ENCODE results near the gene IGFL3. TPM values are rescaled to one million over a fixed set of nuclear protein-coding genes. Genes with fewer than 3 reads are reported as not detected.
"Not testable (repeated sequence)": the region's sequence is repeated elsewhere in the genome, so short reads cannot be mapped to it uniquely, and the experiment has no call there.

IGFL3 gene
- total RNA-seq, 1 experiment from 2014 or later: not detected

- no peak for DNase-seq (ENCODE audit: low read depth)
Observed at GRCh38 chr19:46132508-46133100, 8.1 kb upstream of the IGFL3 start.

DNA sequence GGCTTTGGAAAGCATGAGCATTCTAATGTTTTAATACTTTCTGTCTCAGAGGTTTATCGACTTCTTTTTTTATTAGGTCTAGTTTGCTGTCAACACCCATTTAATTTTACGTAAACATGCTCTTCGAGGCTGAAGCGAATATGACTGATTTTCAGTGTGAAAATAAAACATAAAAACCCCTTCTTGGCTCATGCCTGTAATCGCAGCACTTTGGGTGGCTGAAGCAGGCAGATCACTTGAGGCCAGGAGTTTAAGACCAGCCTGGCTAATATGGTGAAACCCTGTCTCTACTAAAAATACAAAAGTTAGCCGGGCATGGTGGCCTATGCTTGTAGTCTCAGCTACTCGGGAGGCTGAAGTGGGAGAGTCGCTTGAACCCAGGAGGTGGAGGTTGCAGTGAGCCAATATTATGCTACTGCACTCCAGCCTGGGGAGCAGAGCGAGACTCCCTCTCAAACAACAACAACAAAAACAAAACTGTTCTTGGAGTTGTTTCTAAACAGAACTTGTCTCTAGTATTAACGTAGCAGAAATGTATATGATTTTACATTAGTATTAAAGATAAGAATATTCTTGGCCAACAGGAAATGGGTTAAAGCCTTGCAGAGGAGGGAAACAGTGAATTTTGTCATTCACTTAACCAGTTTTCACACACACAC is 7.1 kb upstream of the IGFL3 start:
- in situ Hi-C loops (cut with HindIII; ENCODE audit: low pct_unique_long_range_greater_than_20kb, low sequenced_read_pairs): no loop called here
- DNase-seq (ENCODE audit: low read depth): no peak

More at GRCh38 chr19:46132508-46133100, 8.1 kb upstream of the IGFL3 start:
- in situ Hi-C loops (cut with HindIII; ENCODE audit: low pct_unique_long_range_greater_than_20kb, low sequenced_read_pairs): no loop called here

DNA sequence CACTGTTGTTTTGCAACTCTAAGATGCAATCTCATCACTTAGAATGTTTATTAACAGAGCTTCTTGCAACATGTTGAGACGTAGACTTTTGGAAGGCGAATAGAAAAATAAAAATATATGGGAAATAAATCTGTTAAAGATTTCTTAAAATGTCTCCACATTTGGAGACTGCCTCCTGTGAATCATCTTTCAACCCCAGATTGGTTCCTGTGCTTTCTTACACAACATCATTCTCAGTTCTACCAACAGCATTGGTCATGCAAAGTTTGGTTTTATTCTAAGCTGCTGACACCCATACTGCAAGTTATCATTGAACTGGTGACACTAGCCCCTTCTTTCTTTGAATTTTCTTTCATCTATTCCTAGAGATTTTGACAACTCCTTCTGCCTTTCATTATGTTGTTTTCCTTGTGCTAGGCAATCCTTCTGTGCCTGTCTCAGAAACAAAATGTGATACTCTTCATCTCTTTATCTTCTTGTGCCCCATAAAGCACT is 1.6 kb upstream of the IGFL3 start:
- in situ Hi-C loops (cut with HindIII; ENCODE audit: low pct_unique_long_range_greater_than_20kb, low sequenced_read_pairs): no loop called here
- DNase-seq (ENCODE audit: low read depth): no peak

- no peak for DNase-seq (ENCODE audit: low read depth)
- in situ Hi-C loops (cut with HindIII; ENCODE audit: low pct_unique_long_range_greater_than_20kb, low sequenced_read_pairs): no loop called here
Observed at GRCh38 chr19:46125447-46125846, 959 bp upstream of the IGFL3 start.

DNA sequence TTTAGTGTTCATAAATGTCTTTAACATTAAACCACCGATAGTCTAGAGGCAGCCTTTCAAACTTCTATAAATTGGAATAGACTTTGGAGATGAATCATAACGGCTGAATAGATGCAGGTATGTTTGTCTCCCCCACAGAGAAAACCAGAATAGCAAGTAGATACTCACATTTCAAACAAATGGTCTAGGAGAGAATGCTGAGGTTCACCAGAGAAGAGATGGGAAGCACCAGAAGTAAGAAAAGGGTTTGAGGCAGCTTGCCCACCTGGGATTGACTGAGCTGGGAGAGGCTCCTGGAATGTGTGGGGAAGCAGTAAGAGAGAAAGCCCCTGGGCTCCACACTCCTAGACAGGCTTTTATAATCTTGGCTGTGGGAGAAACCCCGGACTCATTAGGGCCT is 6.4 kb downstream of the IGFL3 start:
- no peak for DNase-seq (ENCODE audit: low read depth)

DNA sequence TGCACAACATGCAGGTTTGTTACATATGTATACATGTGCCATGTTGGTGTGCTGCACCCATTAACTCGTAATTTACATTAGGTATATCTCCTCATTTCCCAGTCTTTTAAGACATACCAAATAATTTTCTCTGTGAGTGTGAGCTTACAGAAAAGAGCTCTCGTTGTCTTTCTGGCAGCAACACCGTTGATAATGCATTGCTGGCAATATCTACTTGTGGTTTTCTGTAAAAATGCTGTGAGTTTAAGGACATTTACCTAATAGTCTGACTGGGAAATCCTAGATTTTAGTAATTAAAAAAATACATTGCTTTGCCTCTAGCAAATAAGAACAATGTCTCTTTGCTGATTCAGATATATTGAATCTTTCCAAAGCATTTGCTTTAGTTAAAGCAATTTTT is 8.4 kb downstream of the IGFL3 start:
- in situ Hi-C loops (cut with HindIII; ENCODE audit: low pct_unique_long_range_greater_than_20kb, low sequenced_read_pairs): no loop called here
- no peak for DNase-seq (ENCODE audit: low read depth)

More for the DNA sequence above, 6.4 kb downstream of the IGFL3 start:
- in situ Hi-C loops (cut with HindIII; ENCODE audit: low pct_unique_long_range_greater_than_20kb, low sequenced_read_pairs): no loop called here

DNA sequence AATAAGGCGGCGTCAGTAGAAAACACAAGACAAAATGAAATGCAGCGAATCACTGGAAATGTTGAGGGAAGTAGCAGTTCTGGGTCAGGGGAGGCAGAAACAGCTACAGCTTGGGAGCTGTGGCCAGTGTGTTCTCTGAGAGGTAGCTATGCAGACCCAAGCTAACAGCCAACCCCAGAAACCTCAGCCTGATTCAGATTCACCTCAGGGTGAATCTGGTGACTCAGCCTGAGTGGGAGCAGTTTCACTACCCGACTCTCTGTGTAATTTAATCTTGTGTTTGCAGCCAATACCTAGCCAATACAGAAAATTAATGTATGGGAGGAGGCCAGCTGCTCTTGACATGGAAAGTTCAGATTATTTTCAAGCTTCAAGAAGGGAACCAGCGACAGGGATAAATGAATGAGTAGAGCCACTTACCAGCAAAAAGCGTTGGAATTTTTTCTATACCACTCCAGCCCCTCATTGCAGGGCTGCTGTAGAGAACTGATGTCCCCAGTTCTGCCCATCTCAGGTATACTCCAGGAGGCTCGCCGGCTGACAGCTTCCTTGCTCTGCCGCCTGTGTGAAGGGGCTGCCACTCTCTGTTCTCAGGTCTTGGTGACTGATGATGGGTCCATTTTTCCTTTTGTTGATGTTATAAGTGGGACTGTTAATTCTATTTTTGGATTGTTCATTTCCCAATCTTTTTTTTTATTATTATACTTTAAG is 8.9 kb downstream of the IGFL3 start:
- peak; percentile 37 for DNase-seq (ENCODE audit: low read depth)
- in situ Hi-C loops (cut with HindIII; ENCODE audit: low pct_unique_long_range_greater_than_20kb, low sequenced_read_pairs): no loop called here

DNA sequence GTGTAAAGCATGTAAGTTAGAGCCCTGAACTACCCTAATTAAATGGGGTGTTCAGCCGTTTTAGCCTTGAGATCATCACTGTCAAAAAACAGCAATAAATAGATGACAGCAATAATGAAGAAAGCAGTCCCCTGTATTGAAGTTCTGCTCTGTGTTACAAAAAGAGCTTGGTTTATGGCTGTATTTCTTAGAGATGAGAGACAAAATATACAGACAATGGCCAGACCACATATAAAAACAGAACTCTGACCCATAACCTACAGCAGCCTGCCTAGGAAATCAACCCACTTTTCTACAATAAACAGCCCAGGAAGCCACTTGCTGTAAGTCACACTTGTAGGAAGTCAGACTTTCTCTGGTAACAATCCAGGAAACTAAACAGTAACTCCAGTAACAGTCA is 10.8 kb downstream of the IGFL3 start:
- DNase-seq (ENCODE audit: low read depth): no peak
- in situ Hi-C loops (cut with HindIII; ENCODE audit: low pct_unique_long_range_greater_than_20kb, low sequenced_read_pairs): no loop called here

DNA sequence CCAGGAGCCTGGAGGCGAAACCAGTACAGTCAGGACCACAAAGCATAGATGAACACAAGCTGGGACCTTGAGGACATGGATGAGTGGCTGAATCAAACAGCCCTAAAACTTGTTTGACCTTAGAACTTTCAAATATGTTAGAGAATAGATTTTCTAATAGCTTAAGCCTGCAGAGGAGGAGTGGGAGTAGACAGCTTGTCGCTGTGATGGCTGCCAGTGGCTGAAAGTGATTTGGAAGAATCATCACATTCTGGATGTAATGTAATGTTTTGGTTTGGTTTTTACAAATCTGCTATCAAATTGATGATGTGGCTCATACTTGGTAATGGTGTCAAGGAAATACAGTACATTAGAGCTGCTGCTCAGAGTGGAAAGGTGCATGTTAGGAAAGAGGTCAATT is 12.0 kb downstream of the IGFL3 start:
- in situ Hi-C loops (cut with HindIII; ENCODE audit: low pct_unique_long_range_greater_than_20kb, low sequenced_read_pairs): no loop called here
- DNase-seq (ENCODE audit: low read depth): no peak

DNA sequence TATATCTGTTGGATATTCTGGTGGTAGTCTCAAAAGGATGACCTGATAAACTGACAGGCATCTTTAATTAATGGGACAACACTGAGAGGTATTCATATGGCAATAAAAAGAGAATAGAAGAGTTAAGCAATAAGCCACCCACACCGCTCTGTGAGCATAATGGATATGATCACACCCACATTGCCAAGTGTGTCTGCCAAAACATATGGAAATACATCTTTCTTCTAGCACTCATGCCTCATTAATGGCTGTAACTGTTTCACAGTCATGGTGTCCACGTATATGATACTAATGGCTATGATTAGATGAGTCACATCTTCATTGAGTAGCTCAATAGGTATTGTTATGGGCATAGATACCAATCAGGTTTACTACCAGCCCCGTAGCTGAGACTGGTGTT is 13.1 kb downstream of the IGFL3 start:
- DNase-seq (ENCODE audit: low read depth): no peak
- in situ Hi-C loops (cut with HindIII; ENCODE audit: low pct_unique_long_range_greater_than_20kb, low sequenced_read_pairs): no loop called here

GRCh38 chr19:46109876-46110275 is 14.6 kb downstream of the IGFL3 start:
- DNase-seq (ENCODE audit: low read depth): no peak
- in situ Hi-C loops (cut with HindIII; ENCODE audit: low pct_unique_long_range_greater_than_20kb, low sequenced_read_pairs): no loop called here

GRCh38 chr19:46107371-46107770 is 17.1 kb downstream of the IGFL3 start:
- DNase-seq (ENCODE audit: low read depth): no peak
- in situ Hi-C loops (cut with HindIII; ENCODE audit: low pct_unique_long_range_greater_than_20kb, low sequenced_read_pairs): no loop called here

DNA sequence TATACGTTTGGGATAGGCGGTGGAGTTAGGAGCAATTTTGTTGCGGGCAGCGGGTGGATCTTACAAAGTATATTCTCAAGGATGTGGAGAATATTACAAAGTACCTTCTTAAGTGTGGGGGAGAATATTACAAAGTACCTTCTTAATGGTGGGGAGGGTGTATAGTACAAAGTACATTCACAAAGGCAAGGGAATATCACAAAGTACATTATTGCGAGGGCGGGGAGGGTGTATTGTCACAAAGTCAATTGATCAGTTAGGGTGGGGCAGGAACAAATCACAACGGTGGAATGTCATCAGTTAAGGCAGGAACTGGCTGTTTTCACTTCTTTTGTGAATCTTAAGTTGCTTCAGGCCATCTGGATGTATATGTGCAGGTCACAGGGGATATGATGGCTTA is 22.2 kb downstream of the IGFL3 start:
- in situ Hi-C loops (cut with HindIII; ENCODE audit: low pct_unique_long_range_greater_than_20kb, low sequenced_read_pairs); DNase-seq (ENCODE audit: low read depth): not testable (repeated sequence)

DNA sequence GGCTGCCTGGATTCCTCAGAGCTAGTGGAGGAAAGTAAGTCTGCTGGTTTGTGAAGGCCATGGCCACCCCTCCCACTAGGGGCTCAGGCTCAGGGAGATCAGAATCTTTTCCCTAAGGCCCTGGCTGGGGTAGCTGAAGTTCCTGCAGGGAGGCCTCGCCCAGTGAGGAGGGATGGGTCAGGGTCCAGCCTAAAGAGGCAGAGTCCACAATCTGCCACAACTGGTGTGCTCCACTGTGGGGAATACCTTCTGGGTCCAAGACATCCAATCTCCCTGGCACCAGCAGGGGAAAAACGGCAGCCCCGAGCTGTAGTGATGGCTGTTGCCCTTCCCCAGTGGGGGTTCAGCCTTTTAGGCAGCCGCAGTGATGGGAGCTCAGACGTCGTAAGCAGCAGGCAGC is 23.2 kb downstream of the IGFL3 start:
- no peak for DNase-seq (ENCODE audit: low read depth)
- in situ Hi-C loops (cut with HindIII; ENCODE audit: low pct_unique_long_range_greater_than_20kb, low sequenced_read_pairs): no loop called here

- in situ Hi-C loops (cut with HindIII; ENCODE audit: low pct_unique_long_range_greater_than_20kb, low sequenced_read_pairs): no loop called here
Observed at GRCh38 chr19:46100344-46100743, 24.1 kb downstream of the IGFL3 start.

DNA sequence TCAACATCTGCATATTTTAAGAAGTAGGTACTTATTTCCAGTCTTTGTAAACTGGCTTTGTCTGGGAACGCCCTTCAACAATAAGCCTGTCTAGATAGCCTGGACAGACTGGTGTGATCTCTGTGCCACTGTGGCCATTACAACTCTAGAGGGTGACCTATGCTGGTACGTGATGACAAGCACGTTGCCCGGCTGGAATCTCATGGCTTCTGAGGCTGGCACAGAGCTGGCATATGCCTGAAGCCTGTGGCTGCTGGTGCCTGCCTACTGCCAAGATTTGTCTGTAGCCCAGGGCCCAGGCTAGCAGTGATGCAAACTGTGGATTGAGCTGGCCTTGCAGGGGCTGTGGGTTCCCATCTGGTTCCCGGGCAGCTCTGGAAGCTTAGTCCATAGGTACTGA is 34.0 kb downstream of the IGFL3 start:
- in situ Hi-C loops (cut with HindIII; ENCODE audit: low pct_unique_long_range_greater_than_20kb, low sequenced_read_pairs): no loop called here

More at GRCh38 chr19:46100344-46100743, 24.1 kb downstream of the IGFL3 start:
- no peak for DNase-seq (ENCODE audit: low read depth)

GRCh38 chr19:46089432-46089831 is 35.1 kb downstream of the IGFL3 start:
- DNase-seq (ENCODE audit: low read depth): no peak
- in situ Hi-C loops (cut with HindIII; ENCODE audit: low pct_unique_long_range_greater_than_20kb, low sequenced_read_pairs): no loop called here

More for the DNA sequence above, 34.0 kb downstream of the IGFL3 start:
- no peak for DNase-seq (ENCODE audit: low read depth)

- DNase-seq (ENCODE audit: low read depth): no peak
- in situ Hi-C loops (cut with HindIII; ENCODE audit: low pct_unique_long_range_greater_than_20kb, low sequenced_read_pairs): no loop called here
Observed at GRCh38 chr19:46088101-46088500, 36.4 kb downstream of the IGFL3 start.

DNA sequence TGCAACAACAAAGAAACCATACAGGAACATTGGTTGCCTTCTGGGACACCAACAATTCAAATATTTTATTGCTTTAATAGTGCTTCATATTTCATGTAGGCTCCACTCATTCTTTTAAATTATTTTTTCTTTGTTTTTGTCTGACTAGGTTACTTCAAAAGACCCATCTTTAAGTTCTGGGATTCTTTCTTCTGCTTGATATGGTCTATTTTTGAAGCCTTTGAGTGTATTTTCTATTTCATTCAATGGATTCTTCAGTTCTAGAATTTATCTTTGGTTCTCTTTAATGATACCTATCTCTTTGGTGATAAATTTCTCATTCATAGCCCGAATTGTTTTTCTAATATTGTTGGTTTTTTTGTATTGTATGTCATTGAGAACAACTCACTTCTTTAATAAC is 38.6 kb downstream of the IGFL3 start:
- in situ Hi-C loops (cut with HindIII; ENCODE audit: low pct_unique_long_range_greater_than_20kb, low sequenced_read_pairs): no loop called here

More for the DNA sequence above, 38.6 kb downstream of the IGFL3 start:
- no peak for DNase-seq (ENCODE audit: low read depth)

All from Caki2 (cell line).